Measurements from ENCODE around the gene SEMA5A. TPM values are rescaled to one million over a fixed set of nuclear protein-coding genes. Genes with fewer than 3 reads are reported as not detected.

SEMA5A gene
- total RNA-seq, 6 experiments from 2014 or later: 3.1 to 12.6 (median 5.7) TPM

GRCh38 chr5:9020996-9021395, 524.9 kb downstream of the SEMA5A start:
- H3K36me3 ChIP-seq: no peaks in the 10 kb centered on the region
- TF ChIP-seq POLR2A (IDR thresholded peaks at IDR 0.05) (no peak), CTCF (IDR thresholded peaks at IDR 0.05) (no peak)
- no peaks in the 10 kb centered on the region for H3K27me3 ChIP-seq
- DNase-seq (no peak), ATAC-seq (no peak)
- no peaks in the 10 kb centered on the region for H3K9me3 ChIP-seq
- intact Hi-C loops (cut with DNase I): no loop called here
- 38% methylated on average over 1 of the region's 1 CpG for WGBS (ENCODE audit: insufficient coverage, low coverage, low lambda C conversion rate, missing lambda C conversion rate)
- H3K4me1 ChIP-seq: no peaks in the 10 kb centered on the region
- H3K27ac ChIP-seq: no peak overlapping the region
- H3K4me3 ChIP-seq: no peak overlapping the region

GRCh38 chr5:9015937-9016270, 530.0 kb downstream of the SEMA5A start:
- DNase-seq (no peak), ATAC-seq (no peak)
- H3K9me3 ChIP-seq: no peaks in the 10 kb centered on the region
- H3K27ac ChIP-seq: no peak overlapping the region
- no peaks in the 10 kb centered on the region for H3K36me3 ChIP-seq
- intact Hi-C loops (cut with DNase I): no loop called here
- no peaks in the 10 kb centered on the region for H3K27me3 ChIP-seq
- H3K4me1 ChIP-seq: no peaks in the 10 kb centered on the region
- H3K4me3 ChIP-seq: no peak overlapping the region
- TF ChIP-seq CTCF (IDR thresholded peaks at IDR 0.05) (no peak), POLR2A (IDR thresholded peaks at IDR 0.05) (no peak)
- 10% methylated on average over 2 of the region's 2 CpGs for WGBS (ENCODE audit: insufficient coverage, low coverage, low lambda C conversion rate, missing lambda C conversion rate)

- ATAC-seq (no peak), DNase-seq (no peak)
- TF ChIP-seq CTCF (IDR thresholded peaks at IDR 0.05) (no peak), POLR2A (IDR thresholded peaks at IDR 0.05) (no peak)
- Histone ChIP-seq H3K27ac (no peak overlapping the region), H3K9me3 (no peaks in the 10 kb centered on the region), H3K36me3 (no peaks in the 10 kb centered on the region), H3K4me3 (no peak overlapping the region), H3K27me3 (no peaks in the 10 kb centered on the region), H3K4me1 (no peaks in the 10 kb centered on the region)
- WGBS (ENCODE audit: insufficient coverage, low coverage, low lambda C conversion rate, missing lambda C conversion rate): 34% methylated on average over 5 of the region's 5 CpGs
- intact Hi-C loops (cut with DNase I): no loop called here
Observed at GRCh38 chr5:9015260-9015936, 530.5 kb downstream of the SEMA5A start.

- no peaks in the 10 kb centered on the region for H3K4me1 ChIP-seq
- no peak for DNase-seq
- no peak overlapping the region for H3K4me3 ChIP-seq
- H3K36me3 ChIP-seq: no peaks in the 10 kb centered on the region
- intact Hi-C loops (cut with DNase I): no loop called here
- no peaks in the 10 kb centered on the region for H3K9me3 ChIP-seq
- no peak for ATAC-seq
- no peaks in the 10 kb centered on the region for H3K27me3 ChIP-seq
- H3K27ac ChIP-seq: no peak overlapping the region
- 62% methylated on average over 6 of the region's 6 CpGs for WGBS (ENCODE audit: insufficient coverage, low coverage, low lambda C conversion rate, missing lambda C conversion rate)
- no peak for TF ChIP-seq POLR2A (IDR thresholded peaks at IDR 0.05)
- TF ChIP-seq CTCF (IDR thresholded peaks at IDR 0.05): no peak
Observed at GRCh38 chr5:9013147-9013546, 532.7 kb downstream of the SEMA5A start.
